Liver (tissue), 3 donors: ENCODE results near the gene KIAA1217.

ENCODE experiments used
- ATF3 ChIP-seq: IDR thresholded peaks from 2 replicates; pipeline ENCODE4 v1.6.1; 2016; ENCODE audit warnings: antibody characterized with exemption
- CTCF ChIP-seq: fragments of 150-350 bp; IDR thresholded peaks from 2 replicates; pipeline ENCODE4 v1.5.1; 2017; ENCODE audit warnings: improper control_type of control experiment, low read depth, low read length; ENCODE audit not compliant: missing input control
- HNF4G ChIP-seq: IDR thresholded peaks from 2 replicates; pipeline ENCODE4 v1.6.1; 2016; ENCODE audit warnings: antibody characterized with exemption
- JUND ChIP-seq, 2 donors: IDR thresholded peaks; 2 replicates each; pipeline ENCODE4 v1.6.1; 2016; ENCODE audit warnings: antibody characterized with exemption in 2 of 2
- MAX ChIP-seq: IDR thresholded peaks from 2 replicates; pipeline ENCODE4 v1.6.1; 2016; ENCODE audit warnings: antibody characterized with exemption
- NR2F2 ChIP-seq: IDR thresholded peaks from 2 replicates; pipeline ENCODE4 v1.6.1; 2016; ENCODE audit warnings: antibody characterized with exemption
- RAD21 ChIP-seq, 2 donors: IDR thresholded peaks; 2 replicates each; pipeline ENCODE4 v1.6.1; 2016; ENCODE audit warnings: antibody characterized with exemption in 2 of 2, mild to moderate bottlenecking in 2 of 2
- REST ChIP-seq: IDR thresholded peaks from 2 replicates; pipeline ENCODE4 v1.6.1; 2016; ENCODE audit warnings: antibody characterized with exemption, mild to moderate bottlenecking
- YY1 ChIP-seq: IDR thresholded peaks from 2 replicates; pipeline ENCODE4 v1.6.1; 2016; ENCODE audit warnings: antibody characterized with exemption, mild to moderate bottlenecking
- ZBTB33 ChIP-seq: IDR thresholded peaks from 2 replicates; pipeline ENCODE4 v1.6.1; 2016; ENCODE audit warnings: antibody characterized with exemption
- donor health status: healthy.
- donor health status: healthy.

GRCh38 chr10:24501056-24501711, 292.2 kb downstream of the KIAA1217 start:
- no peak for TF ChIP-seq HNF4G
- no peak for TF ChIP-seq ATF3
- no peak for TF ChIP-seq CTCF
- TF ChIP-seq YY1 = no peak
- no peak for TF ChIP-seq REST
- no peak for TF ChIP-seq RAD21 (IDR thresholded peaks at IDR 0.05)
- TF ChIP-seq MAX = no peak
- TF ChIP-seq ZBTB33 = no peak
- no peak for TF ChIP-seq NR2F2
- TF ChIP-seq JUND (IDR thresholded peaks at IDR 0.05) = no peak
